ENCODE results near the gene ZNF330.

DNA sequence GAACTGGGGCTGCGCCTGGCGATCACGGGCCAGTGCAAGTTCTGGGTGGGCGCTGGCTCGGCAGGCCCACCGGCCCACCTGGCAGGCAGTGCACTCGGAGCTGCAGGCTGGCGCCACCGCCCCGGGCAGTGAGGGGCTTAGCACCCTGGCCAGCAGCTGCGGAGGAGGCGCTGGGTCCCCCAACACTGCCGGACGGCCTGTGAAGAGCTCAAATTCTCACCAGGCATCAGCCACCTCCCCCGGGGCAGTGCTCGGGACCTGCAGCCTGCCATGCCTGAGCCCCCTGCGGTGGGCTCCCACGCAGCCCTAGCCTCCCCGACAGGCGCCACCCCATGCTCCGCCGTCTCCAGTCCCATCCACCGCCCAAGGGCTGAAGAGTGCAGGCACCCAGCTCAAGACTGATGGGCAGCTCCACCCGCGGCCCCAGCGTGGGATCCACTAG is 7.1 kb upstream of the ZNF330 start:
- TF ChIP-seq TCF12 (IDR thresholded peaks at IDR 0.05): no peak
- TF ChIP-seq CTCF (IDR thresholded peaks at IDR 0.05): no peak
- no peak for TF ChIP-seq CHD2 (IDR thresholded peaks at IDR 0.05; ENCODE audit: low read length, partially characterized antibody)
- TF ChIP-seq NRF1 (IDR thresholded peaks at IDR 0.05; ENCODE audit: low read depth, low read length): no peak
- no peak for TF ChIP-seq POLR2AphosphoS5 (IDR thresholded peaks at IDR 0.05; ENCODE audit: low read depth, low read length)
- no peak for TF ChIP-seq ZBTB33 (IDR thresholded peaks at IDR 0.05; ENCODE audit: borderline replicate concordance, low read depth)
- no peak for TF ChIP-seq EZH2phosphoT487 (IDR thresholded peaks at IDR 0.05; ENCODE audit: borderline replicate concordance, low read depth)
- TF ChIP-seq SIN3A (IDR thresholded peaks at IDR 0.05; ENCODE audit: borderline replicate concordance, low read depth, low read length): no peak
- no peak for TF ChIP-seq FOXM1 (IDR thresholded peaks at IDR 0.05; ENCODE audit: low read depth)
- TF ChIP-seq EP300 (IDR thresholded peaks at IDR 0.05; ENCODE audit: borderline replicate concordance in 1 of 2, low read depth in 1 of 2, low read length in 1 of 2): no peak
